Left renal pelvis (tissue), 4 donors: Measurements from ENCODE around the gene SPATA12. TPM values are rescaled to one million over a fixed set of nuclear protein-coding genes. Genes with fewer than 3 reads are reported as not detected.

Source experiments
- DNase-seq, 4 donors: peaks; one replicate each; pipeline ENCODE4 v3.0.0-alpha.2; 2013; ENCODE audit warnings: low read depth in 4 of 4, low spot score in 3 of 4
- polyA plus RNA-seq, 4 donors: library from polyadenylated mRNA; unstranded; fragments of 120-200 nt; gene quantifications; one replicate each; pipeline ENCODE4 v1.2.1, GENCODE V29; 2013; ENCODE audit not compliant: insufficient read length in 4 of 4

Gene SPATA12
- polyA plus RNA-seq, 4 donors, result 0.09 to 0.15 TPM; not detected in 2

GRCh38 chr3:57110214-57110613 is 49.8 kb downstream of the SPATA12 start:
- no peak for DNase-seq

- DNase-seq, result no peak
These were observed 50.3 kb downstream of the SPATA12 start for GRCh38 chr3:57110798-57111197.

GRCh38 chr3:57112206-57112605 is 51.7 kb downstream of the SPATA12 start:
- no peak for DNase-seq

- no peak for DNase-seq
These were observed 56.0 kb downstream of the SPATA12 start for GRCh38 chr3:57116501-57116900.

DNA sequence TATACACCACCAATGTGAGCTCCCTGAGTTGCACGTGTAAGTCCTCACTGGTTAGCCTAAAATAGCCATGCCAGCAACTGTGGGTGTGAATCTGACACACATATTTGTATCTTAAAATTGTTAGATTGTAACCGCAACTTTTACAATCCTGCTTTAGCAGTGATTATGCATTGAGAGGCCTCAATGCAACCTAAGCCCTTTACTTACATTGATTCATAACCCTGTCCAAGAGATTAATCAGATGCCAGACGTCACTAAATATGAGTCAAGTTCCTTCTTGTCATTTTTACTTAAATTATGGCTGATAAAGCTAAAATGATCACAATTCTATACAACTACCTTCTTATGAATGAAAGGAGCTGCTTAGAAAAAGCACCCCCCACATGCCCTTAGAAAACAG is 57.8 kb downstream of the SPATA12 start:
- DNase-seq, result no peak

- no peak for DNase-seq
These were observed 59.6 kb downstream of the SPATA12 start for GRCh38 chr3:57120040-57120439.

DNA sequence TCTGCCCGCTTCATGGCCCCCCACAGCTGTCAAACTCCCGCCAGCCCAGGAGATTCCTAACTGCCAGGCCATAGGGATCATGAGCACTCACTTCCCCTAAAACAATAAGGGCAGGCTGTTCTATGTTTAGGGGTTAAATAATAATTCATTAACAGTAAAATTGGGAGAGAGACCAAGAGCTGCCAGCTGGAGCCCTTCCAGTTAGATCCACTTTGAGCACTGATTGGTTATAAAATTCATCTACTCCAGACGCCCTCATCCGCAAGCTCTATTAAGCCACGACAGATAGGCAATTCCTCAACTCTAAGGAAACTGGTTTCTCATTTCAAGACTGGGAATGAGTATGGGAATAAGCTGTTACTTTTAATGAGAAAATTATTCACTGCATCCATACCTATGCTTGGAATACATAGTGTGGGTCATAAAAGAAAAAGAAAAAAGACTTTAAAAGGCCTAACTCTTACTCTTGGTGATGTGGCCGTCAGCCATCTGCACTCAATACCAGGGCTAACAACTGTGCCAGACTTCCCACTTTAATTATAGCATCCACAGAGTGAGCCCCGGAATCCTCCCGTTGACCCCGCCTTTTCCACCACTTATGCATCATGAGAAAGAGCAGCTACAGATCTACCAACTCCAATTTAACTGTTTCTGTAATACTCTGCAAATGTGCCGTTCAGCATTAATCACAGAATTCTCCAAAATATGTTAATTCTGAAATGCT is 60.1 kb downstream of the SPATA12 start:
- DNase-seq, result no peak

Other genes with a start within 250 kb of the SPATA12 start
- 10 to 100 TPM; 47.5 to 86.5 (median 56.1) TPM for gene IL17RD, start 104.7 kb downstream of the SPATA12 start, polyA plus RNA-seq
- 1 to 10 TPM; 2.8 to 4.8 (median 3.5) TPM for gene HESX1, start 139.3 kb downstream of the SPATA12 start, polyA plus RNA-seq
- gene APPL1, start 167.1 kb downstream of the SPATA12 start, polyA plus RNA-seq, result 10 to 100 TPM; 43.7 to 58.0 (median 48.6) TPM
- gene ASB14, start 232.0 kb downstream of the SPATA12 start, polyA plus RNA-seq, result 1 to 10 TPM in 1 of 4 donors, under 1 TPM in 3; 0.49 to 1.2 (median 0.73) TPM